ENCODE measurements around the gene LTB4R.

- TF ChIP-seq MAX (IDR thresholded peaks at IDR 0.05) (no peak), RAD21 (IDR thresholded peaks at IDR 0.05; ENCODE audit: low read depth) (no peak), YY1 (IDR thresholded peaks at IDR 0.05; ENCODE audit: low read depth) (no peak), USF1 (IDR thresholded peaks at IDR 0.05) (no peak)
Observed at GRCh38 chr14:24310646-24311604, at the start of gene LTB4R.

Data from Ishikawa (cell line).